Measurements from ENCODE around the gene GMEB2. TPM values are rescaled to one million over a fixed set of nuclear protein-coding genes. Genes with fewer than 3 reads are reported as not detected.
"Not testable (repeated sequence)": the region's sequence is repeated elsewhere in the genome, so short reads cannot be mapped to it uniquely, and the experiment has no call there.

The GMEB2 gene
- total RNA-seq, 1 donor from 2014 or later: 16.8 TPM

GRCh38 chr20:63617876-63618265, 9.0 kb downstream of the GMEB2 start:
- intact Hi-C loops (cut with micrococcal nuclease): no loop called here

DNA sequence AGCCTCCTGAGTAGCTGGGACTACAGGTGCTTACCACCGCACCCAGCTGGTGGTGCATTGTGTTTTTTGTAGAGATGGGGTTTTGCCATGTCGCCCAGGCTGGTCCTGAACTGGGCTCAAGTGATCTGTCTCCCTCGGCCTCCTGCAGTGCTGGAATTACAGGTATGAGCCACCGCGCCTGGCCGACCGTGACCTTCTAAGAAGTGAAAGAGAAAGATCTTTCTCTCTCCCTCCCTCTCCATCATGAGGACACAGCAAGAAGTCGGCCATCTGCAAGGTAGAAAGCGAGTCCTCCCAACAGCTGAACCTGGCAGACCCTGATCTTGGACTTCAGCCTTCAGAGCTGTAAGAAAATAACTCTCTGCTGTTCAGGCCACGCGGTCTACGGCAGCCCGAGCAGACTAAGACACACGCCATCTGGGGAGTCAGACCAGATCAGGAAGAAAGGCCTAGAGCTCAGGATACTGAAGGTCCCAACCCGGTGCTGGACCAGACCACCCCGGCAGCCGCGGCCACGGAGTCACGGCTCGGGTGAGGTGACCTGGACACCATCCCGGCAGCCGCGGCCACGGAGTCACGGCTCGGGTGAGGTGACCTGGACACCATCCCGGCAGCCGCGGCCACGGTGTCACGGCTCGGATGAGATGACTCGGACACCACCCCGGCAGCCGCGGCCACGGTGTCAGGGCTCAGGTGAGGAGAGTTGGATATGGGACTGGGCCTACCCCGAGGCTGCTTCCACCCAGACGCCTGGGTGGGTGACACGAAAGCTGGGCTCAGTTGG, 9.6 kb downstream of the GMEB2 start:
- intact Hi-C loops (cut with micrococcal nuclease): no loop called here

DNA sequence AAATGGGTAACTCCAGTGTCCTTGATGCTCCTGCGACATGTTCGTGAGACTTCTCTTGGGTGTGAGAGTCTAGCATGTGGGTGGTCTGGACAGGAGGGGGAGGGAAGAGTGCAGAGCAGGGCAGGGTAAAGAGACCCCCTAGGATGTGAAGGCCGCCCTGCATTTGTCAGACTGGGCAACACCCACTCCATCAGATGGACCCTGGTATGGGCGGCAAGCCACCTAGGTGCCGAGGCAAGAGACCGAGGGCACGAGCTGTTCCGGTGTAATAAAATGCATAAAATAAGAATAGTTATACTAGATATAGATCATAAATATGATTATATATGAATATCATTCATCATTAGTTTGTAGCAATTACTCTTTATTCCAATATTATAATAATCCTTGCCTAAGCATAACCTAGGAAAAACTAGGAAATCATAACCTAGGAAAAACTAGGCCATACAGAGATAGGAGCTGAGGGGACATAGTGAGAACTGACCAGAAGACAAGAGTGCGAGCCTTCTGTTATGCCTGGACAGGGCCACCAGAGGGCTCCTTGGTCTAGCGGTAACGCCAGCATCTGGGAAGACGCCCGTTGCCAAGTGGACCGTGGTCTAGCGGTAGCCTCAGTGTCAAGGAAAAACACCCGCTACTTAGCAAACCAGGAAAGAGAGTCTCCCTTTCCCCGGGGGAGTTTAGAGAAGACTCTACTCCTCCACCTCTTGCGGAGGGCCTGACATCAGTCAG, 12.9 kb downstream of the GMEB2 start:
- intact Hi-C loops (cut with micrococcal nuclease): not testable (repeated sequence)

DNA sequence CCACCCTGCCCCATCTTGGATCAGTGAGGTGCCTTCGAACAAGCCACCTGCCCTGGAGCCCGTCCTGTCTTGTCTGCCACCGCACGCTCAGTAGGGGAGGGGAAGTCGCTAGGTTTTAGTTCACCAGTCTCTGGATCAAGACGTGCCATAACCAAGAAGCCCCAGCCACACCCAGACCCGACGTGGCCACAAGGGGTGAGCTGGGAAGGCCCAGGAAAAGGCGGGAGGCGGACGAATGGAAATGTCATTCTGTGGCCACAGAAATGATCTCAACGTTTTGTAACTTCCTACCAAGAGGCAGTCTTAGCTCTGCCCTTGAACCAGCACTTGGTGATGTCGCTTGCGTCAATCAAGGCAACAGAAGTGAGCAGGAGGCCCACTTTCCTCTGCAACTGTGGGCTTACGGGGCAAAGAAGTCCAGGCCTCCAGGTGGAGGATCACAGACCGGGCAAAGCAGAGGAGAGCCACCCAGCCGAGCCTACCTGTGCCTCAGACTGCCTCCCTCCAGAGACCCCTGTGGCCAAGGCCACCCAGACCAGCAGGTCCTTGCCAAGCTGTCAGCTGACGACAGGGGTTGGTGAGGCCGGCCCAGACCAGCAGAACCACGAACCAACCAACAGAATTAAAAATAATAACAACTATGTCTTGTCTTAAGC, 14.5 kb downstream of the GMEB2 start:
- intact Hi-C loops (cut with micrococcal nuclease): no loop called here

GRCh38 chr20:63611646-63612045, 15.3 kb downstream of the GMEB2 start:
- intact Hi-C loops (cut with micrococcal nuclease): loop anchor here (2.0 kb wide), 1 partner anchor 17 kb away; no protein-coding TSS in a partner anchor

GRCh38 chr20:63610581-63611435, 16.1 kb downstream of the GMEB2 start:
- intact Hi-C loops (cut with micrococcal nuclease): loop anchor here (2.0 kb wide), 1 partner anchor 16 kb away; no protein-coding TSS in a partner anchor

DNA sequence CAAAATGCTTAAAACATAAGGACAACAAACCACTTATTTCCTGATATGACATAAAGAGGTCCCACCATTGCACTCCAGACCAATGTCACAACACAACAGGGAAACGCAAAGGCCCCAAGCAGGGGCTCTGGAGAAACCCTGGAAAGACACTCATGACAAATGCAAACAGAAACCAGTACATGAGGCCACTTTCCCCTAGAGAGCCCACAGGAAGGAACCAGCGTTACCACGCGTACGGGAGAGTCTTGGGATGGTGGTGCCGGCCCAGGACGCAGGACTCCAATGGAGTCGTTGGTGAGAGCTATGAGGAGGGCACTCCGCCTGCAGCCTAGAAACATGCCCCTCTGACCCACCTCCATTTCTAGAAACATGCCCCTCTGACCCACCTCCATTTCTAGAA, 20.2 kb downstream of the GMEB2 start:
- intact Hi-C loops (cut with micrococcal nuclease): no loop called here

- intact Hi-C loops (cut with micrococcal nuclease): no loop called here
These were observed 24.6 kb downstream of the GMEB2 start for GRCh38 chr20:63602321-63602720.

- intact Hi-C loops (cut with micrococcal nuclease): not testable (repeated sequence)
These were observed 25.2 kb downstream of the GMEB2 start for GRCh38 chr20:63601679-63602078.

DNA sequence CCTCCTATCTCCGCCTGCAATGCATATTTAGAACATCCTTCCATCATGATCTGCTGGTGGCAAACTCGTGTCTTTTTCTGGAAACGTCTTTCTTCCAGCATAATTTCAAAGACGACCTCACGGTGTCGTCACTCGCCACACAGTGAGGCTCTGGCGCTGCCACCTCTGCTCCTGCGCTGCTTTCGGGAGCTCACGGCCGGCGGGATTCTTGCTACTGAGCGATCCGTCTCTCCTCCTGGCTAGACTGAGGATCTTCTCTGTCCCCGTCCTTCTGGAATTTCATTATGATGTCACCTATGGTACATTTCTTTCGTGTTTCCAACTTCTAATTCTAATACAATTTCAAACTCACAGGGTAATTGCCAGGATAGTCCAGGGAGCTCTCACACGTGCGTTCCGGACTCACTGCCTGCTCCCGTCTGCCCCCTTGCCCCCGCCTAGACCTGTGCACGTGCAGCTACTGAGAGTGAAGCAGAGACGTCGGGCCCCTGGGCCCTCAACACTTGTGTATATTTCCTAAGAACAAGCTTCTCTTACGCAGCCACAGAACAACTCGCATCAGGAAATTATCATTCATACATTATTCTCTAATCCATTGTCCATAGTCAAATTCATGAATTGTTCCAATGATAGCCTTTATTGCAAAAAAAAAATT, 27.4 kb downstream of the GMEB2 start:
- intact Hi-C loops (cut with micrococcal nuclease): no loop called here

- intact Hi-C loops (cut with micrococcal nuclease): no loop called here
These were observed 28.2 kb downstream of the GMEB2 start for GRCh38 chr20:63598479-63599395.

DNA sequence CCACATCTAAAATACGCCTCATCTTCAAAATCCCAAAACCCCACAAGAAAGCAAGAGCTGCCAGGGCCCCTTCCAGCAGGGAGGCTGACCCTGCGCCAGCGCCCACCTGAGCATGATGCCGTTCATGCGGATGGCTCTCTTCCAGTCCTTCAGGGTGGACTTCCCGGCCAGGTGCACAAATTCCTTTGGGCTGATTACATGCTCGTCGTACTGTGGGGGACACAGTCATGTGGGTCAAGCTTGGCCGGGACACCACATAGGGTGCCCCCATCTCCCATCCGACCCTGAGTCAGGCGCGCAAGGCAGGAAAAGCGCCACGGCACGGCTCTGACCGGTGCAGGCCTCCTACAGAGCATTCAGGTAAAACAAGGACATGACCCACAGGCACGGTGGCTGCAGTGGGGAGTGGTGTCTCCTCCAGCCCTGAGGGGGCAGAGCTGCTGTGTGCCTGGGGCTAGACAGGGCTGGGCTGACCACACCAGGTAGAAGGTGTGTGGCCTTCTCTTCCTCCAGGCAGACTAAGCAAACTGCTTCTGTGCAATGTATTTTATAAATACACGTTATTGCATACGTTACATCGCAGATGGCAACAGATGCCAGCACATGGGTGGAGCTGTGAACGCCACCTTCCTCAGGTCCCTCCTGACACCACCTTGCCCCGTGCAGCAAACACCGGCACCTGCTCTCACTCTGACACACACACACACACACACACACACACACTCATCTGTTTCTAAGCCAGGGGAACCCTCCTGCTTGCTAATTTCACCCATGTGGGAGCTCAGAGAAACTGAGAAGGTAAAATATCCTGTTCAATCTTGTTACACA, 29.0 kb downstream of the GMEB2 start:
- intact Hi-C loops (cut with micrococcal nuclease): no loop called here

GRCh38 chr20:63596423-63596822, 30.5 kb downstream of the GMEB2 start:
- intact Hi-C loops (cut with micrococcal nuclease): no loop called here

DNA sequence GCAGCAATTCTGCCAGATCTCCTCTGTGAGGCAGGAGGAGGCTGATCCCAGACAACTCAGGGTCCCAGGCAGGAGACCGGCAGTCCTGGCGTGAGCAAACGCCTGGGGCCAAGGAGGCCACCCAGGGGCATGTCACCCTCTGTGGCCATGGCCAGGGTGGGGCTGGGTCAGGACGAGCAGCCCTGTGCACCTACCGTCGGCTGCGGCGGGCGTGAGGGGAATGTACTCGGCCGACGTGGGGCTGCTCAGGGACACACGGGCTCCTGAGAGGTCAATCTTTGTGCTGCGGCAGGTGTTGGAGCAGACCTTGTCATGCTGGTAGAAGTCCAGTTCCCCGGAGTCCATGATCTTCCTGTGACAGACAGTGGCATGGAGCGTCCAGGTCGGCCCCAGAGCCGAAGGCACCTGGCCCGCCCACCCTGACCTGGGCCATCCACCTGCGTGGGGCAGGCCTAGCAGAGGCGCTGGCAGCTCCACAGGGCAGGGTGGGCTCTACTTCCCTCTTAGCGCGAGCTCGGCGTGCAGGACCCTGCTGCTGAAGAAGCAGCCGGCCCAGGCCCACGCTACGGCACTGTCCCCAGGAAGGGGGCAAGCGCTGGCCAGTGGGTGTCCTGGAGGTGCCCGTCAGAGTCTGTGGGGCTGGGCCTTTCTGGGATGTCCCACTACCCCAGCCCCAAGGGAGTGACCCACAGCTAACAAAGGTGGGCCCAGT, 31.3 kb downstream of the GMEB2 start:
- intact Hi-C loops (cut with micrococcal nuclease): loop anchor here (2.0 kb wide), 1 partner anchor 15 kb away; no protein-coding TSS in a partner anchor

DNA sequence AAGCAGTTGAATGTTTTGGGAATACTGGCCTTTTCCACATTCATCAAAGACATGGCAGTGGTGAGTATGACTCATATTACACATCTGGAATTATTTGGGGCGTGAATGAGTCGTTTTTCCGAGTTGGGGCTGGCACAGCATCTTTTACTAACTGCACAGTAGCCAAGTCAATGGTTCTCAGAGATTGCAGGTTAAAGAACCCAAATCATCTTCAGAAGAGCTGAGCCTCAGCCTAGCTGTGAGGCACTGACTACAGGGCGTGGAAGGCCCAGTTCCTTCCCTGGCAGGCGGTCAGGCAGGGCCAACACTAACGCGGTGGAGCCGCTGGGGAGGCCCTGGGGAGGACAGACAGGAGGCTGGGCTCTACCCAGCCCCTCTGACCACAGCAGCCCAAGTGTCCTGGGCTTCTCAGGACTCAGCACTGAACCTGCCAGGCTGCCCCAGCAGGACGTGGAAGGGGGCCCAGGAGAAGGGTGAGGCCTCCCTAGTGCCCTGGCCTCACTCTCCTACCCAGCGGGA, 32.8 kb downstream of the GMEB2 start:
- intact Hi-C loops (cut with micrococcal nuclease): loop anchor here (2.0 kb wide), 1 partner anchor 17 kb away; no protein-coding TSS in a partner anchor

GRCh38 chr20:63592661-63593060, 34.2 kb downstream of the GMEB2 start:
- intact Hi-C loops (cut with micrococcal nuclease): no loop called here

DNA sequence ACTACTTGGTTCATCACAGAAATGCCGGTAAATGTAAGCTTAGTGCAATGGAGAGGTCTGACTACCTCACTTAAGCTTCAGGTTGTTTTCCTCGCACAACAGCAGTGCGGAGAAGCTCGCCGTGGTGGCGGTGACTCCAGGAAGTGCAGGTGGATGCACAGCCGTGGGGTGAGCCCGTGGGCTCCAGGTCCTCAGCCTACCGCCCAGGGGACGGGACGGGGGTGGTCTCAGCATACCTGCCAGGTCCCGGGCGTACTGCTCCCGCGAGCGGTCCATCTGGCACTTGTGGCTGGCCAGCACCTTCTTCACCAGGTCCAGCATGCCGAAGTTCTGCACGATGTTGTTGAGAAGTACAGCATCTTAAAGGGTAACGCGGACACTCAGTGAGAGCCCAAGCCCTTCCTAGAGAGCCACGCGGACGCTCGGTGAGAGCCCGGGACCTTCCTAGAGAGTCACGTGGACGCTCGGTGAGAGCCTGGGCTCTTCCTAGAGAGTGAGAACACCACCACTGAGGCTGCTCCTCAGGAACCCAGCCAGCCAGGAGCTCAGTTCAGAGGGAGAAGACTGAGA, 35.0 kb downstream of the GMEB2 start:
- intact Hi-C loops (cut with micrococcal nuclease): no loop called here
